VCaP (cell line): ENCODE measurements around the gene TFPI.
"Not testable (repeated sequence)": the region's sequence is repeated elsewhere in the genome, so short reads cannot be mapped to it uniquely, and the experiment has no call there.

ENCODE experiments used
- H3K27ac ChIP-seq: fragments of 450-650 bp; 2 replicates; pipeline ENCODE4 v1.5.1; 2017
- CTCF ChIP-seq: fragments of 450-650 bp; conservative IDR thresholded peaks from 2 replicates; pipeline ENCODE4 v1.5.1; 2017; ENCODE audit warnings: mild to moderate bottlenecking, moderate library complexity

The TFPI gene

GRCh38 chr2:187580462-187581124 is 26.4 kb upstream of the TFPI start:
- H3K27ac ChIP-seq, result no peak overlapping the region; the same call in 1 of the 2 replicates

GRCh38 chr2:187577310-187577709 is 23.1 kb upstream of the TFPI start:
- peak; percentile 32; the same call in 1 of the 2 replicates for TF ChIP-seq CTCF
- H3K27ac ChIP-seq, result peak overlapping the region; percentile 60

More at GRCh38 chr2:187580462-187581124, 26.4 kb upstream of the TFPI start:
- TF ChIP-seq CTCF, result peak; percentile 46

- no peak for TF ChIP-seq CTCF
- peak overlapping the region; percentile 60 for H3K27ac ChIP-seq
These were observed 22.7 kb upstream of the TFPI start for GRCh38 chr2:187576906-187577305.

DNA sequence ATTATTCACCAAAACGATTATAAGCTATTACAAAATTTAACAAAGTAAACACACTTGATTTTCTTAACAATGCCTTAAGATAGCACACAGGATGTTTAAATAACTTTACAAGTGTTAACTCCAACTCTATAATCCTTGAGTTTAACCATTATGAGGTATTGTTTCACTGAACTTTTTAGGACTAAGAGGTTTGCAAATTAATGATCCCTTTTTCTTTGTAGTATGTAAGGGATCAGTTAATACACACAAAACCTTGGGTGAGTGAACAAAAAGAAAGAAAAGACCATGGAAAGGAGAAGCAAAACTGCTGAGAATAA is 21.5 kb upstream of the TFPI start:
- peak overlapping the region; percentile 60 for H3K27ac ChIP-seq
- TF ChIP-seq CTCF, result no peak

- TF ChIP-seq CTCF, result no peak
- peak overlapping the region; percentile 60 for H3K27ac ChIP-seq
These were observed 20.9 kb upstream of the TFPI start for GRCh38 chr2:187574969-187575750.

- no peak for TF ChIP-seq CTCF
- no peak overlapping the region for H3K27ac ChIP-seq
These were observed 19.5 kb upstream of the TFPI start for GRCh38 chr2:187573722-187574121.

GRCh38 chr2:187571996-187572395 is 17.8 kb upstream of the TFPI start:
- H3K27ac ChIP-seq, result not testable (repeated sequence)

DNA sequence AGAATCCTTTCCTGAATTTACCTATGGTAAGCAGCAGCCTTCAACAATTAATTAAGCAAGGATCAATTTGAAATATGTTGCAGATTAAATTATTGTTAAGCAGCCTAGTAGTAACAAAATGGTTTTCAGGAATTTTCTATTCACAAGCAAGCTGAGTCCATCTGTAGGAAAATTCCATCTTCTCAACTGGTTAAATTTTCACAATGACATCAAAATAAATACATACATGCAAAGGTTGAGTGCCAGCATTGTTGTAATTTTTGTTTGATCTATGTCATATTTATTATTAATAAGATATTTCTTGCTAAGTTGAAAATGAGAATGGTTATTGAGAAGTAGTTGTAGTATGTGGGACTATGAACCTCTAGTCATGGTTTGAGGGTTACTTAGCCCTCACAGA is 15.3 kb upstream of the TFPI start:
- TF ChIP-seq CTCF, result no peak
- peak overlapping the region; percentile 81 for H3K27ac ChIP-seq
